Stimulated activated CD8-positive, alpha-beta memory T cell treated with anti-CD3 and anti-CD28 coated beads, Interleukin-7, amount 100 ng/mL, for 24 hours (primary cell): ENCODE results near the gene OPN1MW2.
"Not testable (repeated sequence)": the region's sequence is repeated elsewhere in the genome, so short reads cannot be mapped to it uniquely, and the experiment has no call there.

Source experiments
- DNase-seq: peaks from one replicate; pipeline ENCODE4 v3.0.0-alpha.2; 2020; ENCODE audit warnings: low read depth

The OPN1MW2 gene

GRCh38 chrX:154269245-154269644, 49.7 kb downstream of the OPN1MW2 start:
- DNase-seq: not testable (repeated sequence)
